ENCODE results near the gene HDAC6. TPM values are rescaled to one million over a fixed set of nuclear protein-coding genes. Genes with fewer than 3 reads are reported as not detected.
"Not testable (repeated sequence)": the region's sequence is repeated elsewhere in the genome, so short reads cannot be mapped to it uniquely, and the experiment has no call there.

HDAC6 gene
- polyA plus RNA-seq, 1 donor from 2014 or later, result 20.1 TPM

DNA sequence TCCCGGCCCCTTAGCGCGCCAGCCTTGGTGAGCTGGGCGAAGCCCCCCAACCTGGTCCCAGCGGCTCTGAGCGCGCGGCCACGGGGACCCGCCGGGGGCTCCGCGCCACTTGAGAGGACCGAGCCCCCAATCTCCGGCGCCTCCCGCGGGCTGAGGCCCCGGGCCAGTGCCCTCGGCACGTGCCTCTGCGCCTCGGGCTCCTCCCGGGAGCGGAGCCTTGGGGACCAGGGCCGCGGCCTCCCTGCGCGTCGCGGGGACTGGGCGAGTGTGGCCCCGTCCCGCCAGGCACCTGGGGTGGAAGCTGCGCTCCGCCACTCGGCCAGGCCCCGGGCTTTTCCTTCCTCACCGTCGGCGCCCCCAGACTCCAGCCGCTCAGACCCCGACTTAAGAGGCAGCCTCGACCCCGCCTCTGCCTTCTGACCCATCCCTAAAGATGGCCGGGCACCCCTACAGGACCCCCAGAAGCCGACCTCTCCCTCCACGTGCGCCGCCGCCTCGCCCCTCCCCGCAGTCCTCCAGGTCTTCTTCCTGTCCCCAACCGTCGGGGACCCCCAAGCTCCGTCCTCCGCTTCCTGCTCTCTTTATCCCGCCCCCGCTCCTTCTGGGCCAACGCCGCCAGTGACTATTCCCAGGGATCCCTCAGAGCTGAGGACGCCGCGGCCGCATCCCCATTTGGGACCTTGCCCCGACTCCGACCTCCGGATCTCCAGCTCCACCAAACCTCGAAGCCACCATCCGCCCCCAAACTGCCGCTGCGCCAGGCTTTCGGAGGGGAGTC, 25.2 kb downstream of the HDAC6 start:
- Mint-ChIP-seq H3K4me3 (peak overlapping the region in 2 of 4 donors; percentile 45 to 47), H3K9me3 (no peaks in the 10 kb centered on the region), H3K36me3 (peaks cover 5% of the 10 kb centered on the region), H3K27me3 (peaks cover 23% of the 10 kb centered on the region), H3K4me1 (peaks cover 0 to 3% (median 1%) of the 10 kb centered on the region in 3 donors), H3K27ac (no peak overlapping the region)

DNA sequence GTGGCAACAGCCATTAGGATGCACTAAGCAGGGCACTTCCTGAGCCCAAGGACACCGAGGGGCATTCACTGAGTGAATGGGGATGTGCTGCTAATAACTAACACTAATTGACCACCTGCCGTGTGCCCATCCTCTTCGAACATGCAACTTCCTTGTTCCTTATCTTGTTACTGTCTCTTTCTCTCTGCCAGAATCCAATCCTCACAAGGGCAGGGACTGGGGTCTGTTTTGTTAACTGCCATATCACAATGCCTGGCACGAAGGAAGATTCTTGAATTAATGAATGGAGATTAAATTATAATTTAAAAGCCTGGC, 25.7 kb downstream of the HDAC6 start:
- H3K9me3 Mint-ChIP-seq, result no peaks in the 10 kb centered on the region
- H3K27me3 Mint-ChIP-seq, result peaks cover 23% of the 10 kb centered on the region
- peak overlapping the region in 2 of 4 donors; percentile 45 to 47 for H3K4me3 Mint-ChIP-seq
- no peak overlapping the region for H3K27ac Mint-ChIP-seq
- H3K4me1 Mint-ChIP-seq, result peaks cover 0 to 3% (median 1%) of the 10 kb centered on the region in 3 donors
- peaks cover 5% of the 10 kb centered on the region for H3K36me3 Mint-ChIP-seq

DNA sequence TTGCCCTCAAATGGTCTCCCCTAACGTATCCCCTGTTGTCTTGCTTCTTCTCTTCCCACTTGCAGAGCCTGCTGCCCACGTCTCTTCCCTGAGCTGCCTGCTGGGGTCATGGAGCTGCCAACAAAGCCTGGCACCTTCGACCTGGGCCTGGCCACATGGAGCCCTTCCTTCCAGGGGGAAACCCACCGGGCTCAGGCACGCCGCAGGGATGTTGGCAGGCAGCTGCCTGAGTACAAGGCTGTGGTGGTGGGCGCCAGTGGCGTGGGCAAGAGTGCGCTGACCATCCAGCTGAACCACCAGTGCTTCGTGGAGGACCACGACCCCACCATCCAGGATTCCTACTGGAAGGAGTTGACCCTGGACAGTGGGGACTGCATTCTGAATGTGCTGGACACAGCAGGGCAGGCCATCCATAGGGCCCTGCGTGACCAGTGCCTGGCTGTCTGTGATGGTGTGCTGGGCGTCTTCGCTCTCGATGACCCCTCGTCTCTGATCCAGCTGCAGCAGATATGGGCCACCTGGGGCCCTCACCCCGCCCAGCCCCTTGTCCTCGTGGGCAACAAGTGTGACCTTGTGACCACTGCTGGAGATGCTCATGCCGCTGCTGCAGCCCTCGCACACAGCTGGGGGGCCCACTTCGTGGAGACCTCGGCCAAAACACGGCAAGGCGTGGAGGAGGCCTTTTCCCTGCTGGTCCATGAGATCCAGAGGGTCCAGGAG, 27.3 kb downstream of the HDAC6 start:
- Mint-ChIP-seq H3K27ac (no peak overlapping the region), H3K9me3 (no peaks in the 10 kb centered on the region), H3K36me3 (peaks cover 5% of the 10 kb centered on the region), H3K27me3 (peaks cover 26% of the 10 kb centered on the region), H3K4me3 (peak overlapping the region in 1 of 4 donors; percentile 56), H3K4me1 (peaks cover 1 to 7% (median 3%) of the 10 kb centered on the region in 3 donors)

DNA sequence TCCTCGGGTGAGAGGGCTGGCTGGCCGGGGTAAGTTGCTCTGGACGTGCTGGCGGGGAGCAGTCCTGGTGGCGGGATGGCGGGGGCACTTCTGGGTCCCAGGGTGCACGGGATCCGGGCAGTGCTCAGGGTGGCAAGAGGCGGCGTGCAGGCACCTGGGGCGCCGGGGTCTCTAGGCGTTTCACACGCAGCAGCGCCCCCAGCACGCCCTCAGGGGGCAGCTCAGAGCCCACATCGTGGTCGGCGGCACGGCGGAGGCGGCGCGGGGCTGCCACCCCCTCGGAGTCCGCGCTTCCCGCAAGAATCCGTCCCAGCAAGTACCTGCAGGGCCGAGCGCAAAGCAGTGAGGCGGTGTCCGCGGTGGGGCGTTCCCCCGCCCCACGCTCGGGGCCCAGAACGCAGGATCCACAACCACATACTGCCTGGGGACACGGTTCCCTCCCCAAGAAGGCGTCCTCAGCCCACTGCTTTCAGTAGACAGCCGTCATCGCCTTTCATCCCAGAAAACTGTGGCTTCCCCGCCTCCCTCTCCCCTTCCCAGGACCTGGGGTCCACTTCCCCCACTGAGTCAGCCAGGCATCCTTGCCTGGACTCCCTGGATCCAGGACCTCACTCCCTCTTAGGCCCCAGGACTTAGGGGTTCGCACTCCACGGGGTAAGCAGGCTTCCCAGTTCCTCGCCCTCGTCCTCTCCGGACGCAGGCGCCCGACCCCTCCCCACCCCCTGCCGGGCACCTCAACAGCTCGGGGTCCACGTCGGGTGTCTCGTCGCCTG, 29.5 kb downstream of the HDAC6 start:
- peaks cover 2 to 10% (median 9%) of the 10 kb centered on the region in 3 donors for H3K4me1 Mint-ChIP-seq

DNA sequence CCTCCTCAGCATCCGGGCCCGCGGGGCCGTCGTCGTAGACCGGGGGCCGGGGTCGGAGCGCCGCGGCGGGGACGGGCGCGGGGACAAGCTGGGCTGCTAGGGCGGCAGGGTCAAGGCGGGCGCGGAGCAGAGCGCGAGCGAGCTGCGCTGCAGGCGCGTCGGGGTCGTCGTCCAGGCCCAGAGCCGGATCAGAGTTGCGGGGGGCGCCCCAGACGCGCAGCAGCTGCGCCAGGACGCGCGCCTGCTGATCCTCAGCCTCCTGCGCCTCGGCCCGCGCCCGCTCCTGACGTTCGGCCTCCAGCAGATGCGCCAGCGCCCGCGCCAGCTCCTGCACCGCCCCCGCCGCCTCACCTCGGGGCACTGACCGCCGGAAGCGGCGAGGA, 30.0 kb downstream of the HDAC6 start:
- H3K36me3 Mint-ChIP-seq, result peaks cover 2% of the 10 kb centered on the region
- peaks cover 33% of the 10 kb centered on the region for H3K27me3 Mint-ChIP-seq

More for the DNA sequence above, 29.5 kb downstream of the HDAC6 start:
- Mint-ChIP-seq H3K27ac (no peak overlapping the region), H3K4me3 (peak overlapping the region in 1 of 4 donors; percentile 30), H3K36me3 (peaks cover 2% of the 10 kb centered on the region), H3K27me3 (peaks cover 29% of the 10 kb centered on the region), H3K9me3 (peaks cover 0 to 2% (median 0%) of the 10 kb centered on the region in 3 donors)

DNA sequence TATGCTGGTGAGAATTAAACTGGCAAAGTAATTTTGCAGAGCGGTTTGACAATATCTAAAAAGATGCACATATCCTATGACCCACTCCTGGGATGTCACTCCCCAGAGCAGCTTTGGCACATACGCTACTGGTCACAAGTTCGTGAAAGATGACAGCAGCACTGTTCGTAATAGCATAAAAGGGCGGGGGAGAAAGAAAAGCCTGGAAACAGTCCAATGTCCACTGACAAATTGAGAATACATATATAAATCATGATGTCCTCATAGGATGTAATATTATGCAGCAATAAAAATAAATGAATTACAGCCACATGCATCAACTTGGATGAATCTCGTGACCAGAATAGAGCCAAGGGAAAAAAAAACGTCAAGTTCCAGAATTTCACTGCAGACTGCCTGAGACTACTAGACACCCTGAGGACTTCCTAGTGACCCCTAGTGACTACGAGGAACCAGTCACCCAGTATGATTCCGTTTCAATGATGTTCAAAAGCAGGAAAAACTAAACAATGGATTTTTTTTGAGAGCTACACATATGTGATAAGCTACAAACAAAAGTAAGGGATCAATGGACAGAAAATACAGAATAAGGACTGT, 31.8 kb downstream of the HDAC6 start:
- H3K9me3 Mint-ChIP-seq, result peaks cover 0 to 2% (median 0%) of the 10 kb centered on the region in 3 donors
- peak overlapping the region in 1 of 3 donors; percentile 68 for H3K27ac Mint-ChIP-seq
- H3K4me1 Mint-ChIP-seq, result peaks cover 4 to 12% (median 7%) of the 10 kb centered on the region in 3 donors
- peaks cover 23% of the 10 kb centered on the region for H3K27me3 Mint-ChIP-seq
- H3K36me3 Mint-ChIP-seq, result peaks cover 2% of the 10 kb centered on the region
- H3K4me3 Mint-ChIP-seq, result no peak overlapping the region

More for the DNA sequence above, 30.0 kb downstream of the HDAC6 start:
- Mint-ChIP-seq H3K4me1 (peaks cover 4 to 12% (median 10%) of the 10 kb centered on the region in 3 donors), H3K4me3 (no peak overlapping the region), H3K27ac (no peak overlapping the region), H3K9me3 (peaks cover 0 to 2% (median 0%) of the 10 kb centered on the region in 3 donors)

DNA sequence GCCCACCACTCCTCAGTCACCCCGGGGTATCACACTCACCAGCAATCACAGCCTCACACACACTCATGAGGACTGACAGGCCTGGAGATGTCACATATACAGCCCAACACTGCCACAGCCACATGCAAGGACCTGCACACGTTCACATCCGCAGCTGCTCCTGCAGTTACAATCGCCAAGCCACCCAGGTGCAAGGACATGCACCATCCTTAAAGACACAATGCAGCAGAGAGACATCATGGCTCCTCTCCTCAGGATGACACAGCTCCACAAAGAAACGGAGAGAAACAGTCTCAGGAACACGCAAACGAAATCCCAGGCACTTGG, 32.5 kb downstream of the HDAC6 start:
- Mint-ChIP-seq H3K27me3 (peaks cover 22% of the 10 kb centered on the region), H3K9me3 (peaks cover 0 to 2% (median 0%) of the 10 kb centered on the region in 3 donors), H3K27ac (no peak overlapping the region), H3K36me3 (peaks cover 2% of the 10 kb centered on the region), H3K4me1 (peaks cover 4 to 12% (median 7%) of the 10 kb centered on the region in 3 donors), H3K4me3 (peak overlapping the region in 3 of 4 donors; percentile 4 to 76 (median 13))

DNA sequence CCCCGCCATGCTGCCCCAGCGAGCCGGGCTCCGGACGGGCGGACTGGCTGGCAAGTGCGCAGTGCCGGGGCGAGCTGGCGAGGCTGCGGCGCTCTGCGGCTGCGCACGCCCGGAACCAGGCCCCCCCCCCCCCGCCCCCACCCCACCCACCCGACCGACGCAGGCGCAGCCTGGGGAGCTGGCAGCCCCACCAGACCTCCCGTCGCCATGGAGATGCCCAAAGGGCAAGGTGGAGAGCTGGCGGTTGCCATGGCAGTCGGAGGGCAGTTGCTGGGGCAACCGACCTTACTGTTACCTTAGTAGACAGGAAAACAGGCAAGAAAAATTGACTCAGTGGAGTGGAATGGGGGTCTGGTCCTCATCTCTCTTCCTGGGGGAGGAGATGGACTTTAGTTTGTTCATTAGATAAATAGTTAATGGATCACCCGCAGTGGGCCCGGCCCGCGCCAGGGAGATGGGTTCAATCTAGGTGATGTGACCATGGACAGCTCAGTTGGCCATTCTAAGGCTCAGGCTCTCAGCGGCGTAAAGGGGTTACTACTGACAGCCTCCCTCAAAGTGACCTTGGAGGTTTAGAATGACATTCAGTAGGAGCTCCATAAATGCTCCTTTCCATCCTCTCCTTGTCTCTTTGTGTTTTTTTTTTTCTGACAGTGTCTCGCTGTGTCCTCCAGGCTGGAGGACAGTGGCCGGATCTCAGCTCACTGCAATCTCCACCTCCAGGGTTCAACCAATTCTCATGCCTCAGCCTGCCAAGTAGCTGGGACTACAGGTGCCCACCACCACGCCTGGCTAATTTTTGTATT, 33.9 kb downstream of the HDAC6 start, which contains the start of gene PCSK1N:
TSS of gene PCSK1N (minus strand) at position 87 of the 806 bp plus-strand sequence. CDS start at position 9, 78 bp downstream.
- Mint-ChIP-seq H3K9me3 (peaks cover 0 to 2% (median 0%) of the 10 kb centered on the region in 3 donors), H3K4me3 (peak within 1 kb of the TSS in 3 of 4 donors; percentile 69 to 90 (median 76)), H3K27me3 (peaks cover 17% of the 10 kb centered on the region), H3K36me3 (no peaks in the 10 kb centered on the region), H3K27ac (peak within 1 kb of the TSS in 2 of 3 donors; percentile 23 to 52), H3K4me1 (peaks cover 4 to 12% (median 7%) of the 10 kb centered on the region in 3 donors)

DNA sequence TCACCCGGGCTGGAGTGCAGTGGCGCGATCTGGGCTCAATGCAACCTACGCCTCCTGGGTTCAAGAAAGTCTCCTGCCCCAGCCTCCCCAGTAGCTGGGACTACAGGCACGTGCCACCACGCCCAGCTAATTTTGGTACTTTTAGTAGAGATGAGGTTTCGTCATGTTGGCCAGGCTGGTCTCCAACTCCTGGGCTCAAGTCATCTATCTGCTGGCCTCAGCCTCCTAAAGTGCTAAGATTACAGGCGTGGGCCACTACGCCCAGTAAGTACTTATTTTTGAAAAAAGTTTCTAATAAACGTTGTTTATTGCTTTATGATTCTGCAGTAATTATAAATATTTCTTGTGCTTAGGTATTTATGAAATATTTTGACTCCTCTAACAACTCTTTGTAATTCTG, 37.8 kb downstream of the HDAC6 start:
- Mint-ChIP-seq H3K9me3 (peaks cover 0 to 4% (median 1%) of the 10 kb centered on the region in 3 donors), H3K4me3 (no peak overlapping the region), H3K27me3 (peaks cover 14% of the 10 kb centered on the region), H3K4me1 (peaks cover 3 to 5% (median 4%) of the 10 kb centered on the region in 3 donors), H3K36me3 (no peaks in the 10 kb centered on the region), H3K27ac (no peak overlapping the region)

DNA sequence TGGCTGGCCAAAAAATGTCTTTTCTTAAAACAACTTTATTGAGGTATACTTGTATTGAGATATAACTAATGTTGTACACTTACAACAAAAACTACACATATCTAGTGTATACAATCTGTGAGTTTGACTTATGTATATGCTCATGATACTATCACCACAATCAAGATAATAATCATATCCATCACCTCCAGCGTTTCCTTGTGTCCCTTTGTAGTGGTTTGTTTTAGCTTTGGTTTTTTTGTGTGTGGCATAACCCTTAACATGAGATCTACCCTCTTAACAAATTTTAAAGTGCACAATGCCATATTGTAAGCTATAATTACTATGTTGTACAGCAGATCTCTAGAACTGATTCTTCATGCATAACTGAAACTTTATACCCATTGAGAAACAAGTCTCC, 47.0 kb downstream of the HDAC6 start:
- H3K36me3 Mint-ChIP-seq, result peaks cover 2% of the 10 kb centered on the region
- H3K4me3 Mint-ChIP-seq, result no peak overlapping the region
- no peaks in the 10 kb centered on the region for H3K27me3 Mint-ChIP-seq
- peaks cover 0 to 10% (median under 1%) of the 10 kb centered on the region in 3 donors for H3K9me3 Mint-ChIP-seq
- H3K27ac Mint-ChIP-seq, result no peak overlapping the region
- H3K4me1 Mint-ChIP-seq, result peaks cover 0 to 4% (median 0%) of the 10 kb centered on the region in 3 donors

DNA sequence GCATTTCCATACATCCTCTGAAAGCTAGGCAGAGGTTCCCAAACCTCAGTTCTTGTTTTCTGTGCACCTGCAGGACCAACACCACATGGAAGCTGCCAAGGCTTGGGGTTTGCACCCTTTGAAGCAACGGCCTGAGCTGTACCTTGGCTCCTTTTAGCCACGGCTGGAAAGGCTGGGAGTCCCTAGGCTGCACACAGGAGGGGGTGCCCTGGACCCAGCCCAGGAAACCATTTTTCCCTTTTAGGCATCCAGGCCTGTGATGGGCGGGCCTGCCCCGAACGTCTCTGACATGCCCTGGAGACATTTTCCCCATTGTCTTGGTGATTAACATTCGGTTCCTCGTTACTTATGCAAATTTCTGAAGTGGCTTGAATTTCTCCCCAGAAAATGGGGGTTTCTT, 51.0 kb downstream of the HDAC6 start:
- Mint-ChIP-seq H3K9me3 (peaks cover 0 to 10% (median 0%) of the 10 kb centered on the region in 3 donors), H3K36me3 (peaks cover 2% of the 10 kb centered on the region), H3K27ac (no peak overlapping the region), H3K27me3 (peaks cover 2% of the 10 kb centered on the region), H3K4me1 (peaks cover 0 to 4% (median 2%) of the 10 kb centered on the region in 3 donors), H3K4me3 (no peak overlapping the region)

DNA sequence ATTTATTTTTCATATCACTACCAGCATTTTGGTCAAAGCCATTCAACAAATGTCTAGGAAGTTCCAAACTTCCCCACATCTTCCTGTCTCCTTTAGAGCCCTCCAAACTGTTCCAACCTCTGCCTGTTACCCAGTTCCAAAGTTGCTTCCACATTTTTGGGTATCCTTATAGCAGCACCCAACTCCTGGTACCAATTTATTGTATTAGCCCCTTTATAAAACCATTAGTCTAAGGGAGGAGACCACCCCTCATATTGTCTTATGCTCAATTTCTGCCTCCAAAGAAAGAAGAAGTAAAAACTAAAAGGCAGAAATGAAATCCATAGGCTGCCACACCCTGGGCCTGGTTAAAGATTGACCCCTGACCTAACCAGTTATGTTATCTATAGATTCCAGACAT, 51.6 kb downstream of the HDAC6 start:
- H3K27ac Mint-ChIP-seq, H3K27me3 Mint-ChIP-seq, H3K4me1 Mint-ChIP-seq, H3K36me3 Mint-ChIP-seq, H3K4me3 Mint-ChIP-seq: not testable (repeated sequence)
- peaks cover 0 to 10% (median 0%) of the 10 kb centered on the region in 3 donors for H3K9me3 Mint-ChIP-seq

DNA sequence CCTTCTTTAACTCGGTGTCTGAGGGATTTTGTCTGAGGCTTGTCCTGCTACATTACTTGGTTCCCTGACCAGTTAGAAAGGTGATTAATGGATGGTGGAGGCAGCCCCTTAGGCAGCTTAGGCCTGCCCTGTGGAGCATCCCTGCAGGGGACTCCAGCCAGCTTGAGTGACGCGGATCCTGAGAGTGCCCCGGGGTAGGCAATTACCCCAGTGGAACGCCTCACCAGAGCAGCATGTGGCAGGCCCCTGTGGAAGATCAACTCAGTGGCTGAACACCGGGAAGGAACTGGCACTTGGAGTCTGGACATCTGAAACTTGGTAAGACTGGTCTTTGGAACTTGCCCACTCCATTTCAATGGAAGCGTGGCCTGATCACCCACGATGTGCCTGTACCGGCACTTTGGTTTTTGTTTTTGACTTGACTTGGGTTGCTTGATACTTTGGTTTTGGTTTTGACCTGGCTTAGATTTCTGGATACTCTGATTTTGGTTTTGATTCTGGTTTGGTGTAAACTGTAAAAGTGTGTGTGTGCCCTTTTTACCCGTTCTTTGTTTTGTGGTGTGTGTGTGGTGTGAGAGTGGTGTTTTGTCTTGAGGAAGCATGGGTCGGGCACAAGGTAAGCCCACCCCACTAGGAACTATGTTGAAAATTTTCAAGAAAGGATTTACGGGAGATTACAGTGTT, 52.4 kb downstream of the HDAC6 start:
- not testable (repeated sequence) for H3K27me3 Mint-ChIP-seq, H3K4me3 Mint-ChIP-seq, H3K4me1 Mint-ChIP-seq, H3K27ac Mint-ChIP-seq, H3K36me3 Mint-ChIP-seq
- peaks cover 0 to 10% (median 0%) of the 10 kb centered on the region in 3 donors for H3K9me3 Mint-ChIP-seq
